Measurements from ENCODE around the gene SMC6. TPM values are rescaled to one million over a fixed set of nuclear protein-coding genes. Genes with fewer than 3 reads are reported as not detected.

Gene SMC6
- total and polyA plus RNA-seq, 10 of the 15 experiments (the other 5 are each of a cell fraction or from before 2014, with no cell fraction given), result 12.8 to 63.8 (median 38.8) TPM

GRCh38 chr2:17788773-17789172, 35.2 kb upstream of the SMC6 start (continued):
- TF ChIP-seq KAT2A (conservative IDR thresholded peaks at IDR 0.05; ENCODE audit: control insufficient read depth, low read depth, low read length) (no peak), PBX3 (IDR thresholded peaks at IDR 0.05; ENCODE audit: insufficient replicate concordance, low read depth, low read length) (no peak), SREBF2 (IDR thresholded peaks at IDR 0.05; ENCODE audit: low read length) (no peak), ZZZ3 (IDR thresholded peaks at IDR 0.05; ENCODE audit: control insufficient read depth, insufficient read length, low read depth) (no peak), USF1 (IDR thresholded peaks at IDR 0.05; ENCODE audit: borderline replicate concordance, extremely low read length, insufficient read depth, low read depth, low read length) (no peak), RCOR1 (conservative IDR thresholded peaks at IDR 0.05; ENCODE audit: low read depth, low read length) (no peak), ZBTB11 (CRISPR knock-in tag; IDR thresholded peaks at IDR 0.05) (no peak)
